ENCODE data around the gene SUPT7L.

DNA sequence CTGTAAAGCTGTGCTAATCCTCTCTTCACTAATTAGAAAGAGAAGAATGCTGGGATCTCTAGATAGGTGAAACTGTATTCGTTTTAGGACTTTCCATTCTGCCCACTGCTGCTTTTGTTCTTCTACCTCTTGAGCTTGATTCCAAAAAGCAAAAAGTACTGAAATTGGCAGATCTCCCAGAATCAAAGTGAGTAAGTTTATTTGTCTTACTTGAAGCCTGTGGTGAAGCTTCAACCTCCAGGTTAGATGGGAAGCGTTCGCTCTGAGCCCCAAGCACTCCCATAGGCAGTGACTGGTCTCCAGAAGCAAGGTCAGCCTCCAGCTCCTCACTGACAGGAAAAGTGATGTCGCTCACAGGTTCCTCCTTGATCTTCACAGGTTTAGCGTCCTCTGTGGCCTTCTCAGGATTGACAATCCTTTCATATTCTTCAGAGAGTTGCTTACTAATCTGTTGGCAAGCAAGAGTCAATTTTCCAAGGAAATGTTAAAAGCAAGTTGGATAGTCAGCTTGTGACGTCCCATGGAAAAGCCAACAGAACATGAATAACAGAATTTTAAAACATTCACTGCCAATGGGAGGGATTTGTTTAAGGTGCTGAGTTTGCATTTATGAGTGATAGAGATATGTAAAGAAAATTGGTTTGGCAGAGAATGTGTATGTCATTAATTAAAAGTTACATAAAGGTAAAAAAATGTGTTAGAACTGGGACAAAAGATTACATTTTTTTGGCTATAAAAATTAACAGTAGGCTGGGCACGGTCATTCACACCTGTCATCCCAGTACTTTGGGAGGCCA is 8.1 kb downstream of the SUPT7L start:
- TF ChIP-seq, protein P1, sequence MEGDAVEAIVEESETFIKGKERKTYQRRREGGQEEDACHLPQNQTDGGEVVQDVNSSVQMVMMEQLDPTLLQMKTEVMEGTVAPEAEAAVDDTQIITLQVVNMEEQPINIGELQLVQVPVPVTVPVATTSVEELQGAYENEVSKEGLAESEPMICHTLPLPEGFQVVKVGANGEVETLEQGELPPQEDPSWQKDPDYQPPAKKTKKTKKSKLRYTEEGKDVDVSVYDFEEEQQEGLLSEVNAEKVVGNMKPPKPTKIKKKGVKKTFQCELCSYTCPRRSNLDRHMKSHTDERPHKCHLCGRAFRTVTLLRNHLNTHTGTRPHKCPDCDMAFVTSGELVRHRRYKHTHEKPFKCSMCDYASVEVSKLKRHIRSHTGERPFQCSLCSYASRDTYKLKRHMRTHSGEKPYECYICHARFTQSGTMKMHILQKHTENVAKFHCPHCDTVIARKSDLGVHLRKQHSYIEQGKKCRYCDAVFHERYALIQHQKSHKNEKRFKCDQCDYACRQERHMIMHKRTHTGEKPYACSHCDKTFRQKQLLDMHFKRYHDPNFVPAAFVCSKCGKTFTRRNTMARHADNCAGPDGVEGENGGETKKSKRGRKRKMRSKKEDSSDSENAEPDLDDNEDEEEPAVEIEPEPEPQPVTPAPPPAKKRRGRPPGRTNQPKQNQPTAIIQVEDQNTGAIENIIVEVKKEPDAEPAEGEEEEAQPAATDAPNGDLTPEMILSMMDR (conservative IDR thresholded peaks at IDR 0.05) = no peak
- TF ChIP-seq ZFX (IDR thresholded peaks at IDR 0.05) = no peak
